Right forelimb (tissue), 1 donor: Measurements from ENCODE around the gene STEAP4.
"Not testable (repeated sequence)": the region's sequence is repeated elsewhere in the genome, so short reads cannot be mapped to it uniquely, and the experiment has no call there.

Source experiments
- DNase-seq: peaks from one replicate; pipeline ENCODE4 v3.0.0-alpha.2; 2018

The STEAP4 gene

DNA sequence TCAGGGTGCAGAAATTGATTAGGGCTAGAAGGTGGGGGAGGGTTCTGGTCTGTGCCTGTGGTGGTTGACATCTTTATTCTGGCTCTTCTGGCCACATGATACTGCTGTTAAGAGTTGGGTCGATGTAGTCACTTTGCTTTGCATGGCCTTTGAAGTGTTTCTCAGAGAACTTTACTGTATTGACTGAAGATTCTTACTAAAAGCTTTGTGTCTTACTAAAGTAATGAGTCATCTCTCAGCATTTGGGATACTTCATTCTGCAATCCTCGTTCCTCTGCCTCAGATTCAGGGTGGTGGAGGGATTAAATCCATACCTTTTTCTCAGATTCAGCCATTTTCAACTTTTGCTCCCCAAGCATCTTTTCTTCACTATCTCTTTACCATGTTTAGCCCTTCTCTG lies 38.6 kb downstream of the STEAP4 start:
- no peak for DNase-seq

DNA sequence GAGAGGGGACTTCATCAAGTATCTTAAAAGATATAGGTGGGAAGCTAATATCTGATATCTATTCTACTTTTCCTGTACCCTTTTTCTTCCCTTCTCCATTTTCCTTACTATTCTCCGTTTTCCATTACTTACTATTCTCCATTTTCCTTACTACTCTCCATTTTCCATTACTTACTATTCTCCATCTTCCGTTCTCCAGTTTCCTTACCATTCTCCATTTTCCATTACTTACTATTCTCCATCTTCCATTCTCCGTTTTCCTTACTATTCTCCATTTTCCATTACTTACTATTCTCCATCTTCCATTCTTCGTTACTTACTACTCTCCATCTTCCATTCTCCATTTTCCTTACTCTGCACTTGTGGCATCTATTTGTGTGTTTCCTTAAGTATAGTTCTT lies 39.3 kb downstream of the STEAP4 start:
- no peak for DNase-seq

- DNase-seq = not testable (repeated sequence)
Measured at GRCh38 chr7:88264987-88265386, 41.7 kb downstream of the STEAP4 start.

DNA sequence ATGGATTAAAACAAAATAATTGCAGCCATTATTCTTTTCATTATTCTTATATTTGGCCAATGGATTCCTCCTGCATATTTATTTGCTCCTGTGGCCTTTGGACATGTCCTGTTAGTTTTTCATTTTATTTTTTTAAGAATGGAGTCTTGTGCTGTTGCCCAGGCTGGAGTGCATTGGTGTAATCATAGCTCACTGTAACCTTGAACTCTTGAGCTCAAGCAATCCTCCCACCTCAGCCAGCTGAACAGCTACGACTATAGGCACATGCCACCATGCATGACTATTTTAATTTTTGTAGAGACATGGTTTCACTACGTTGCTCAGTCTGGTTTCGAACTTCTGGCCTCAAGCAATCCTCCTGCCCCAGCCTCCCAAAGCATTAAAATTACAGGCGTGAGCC lies 44.1 kb downstream of the STEAP4 start:
- no peak for DNase-seq

DNA sequence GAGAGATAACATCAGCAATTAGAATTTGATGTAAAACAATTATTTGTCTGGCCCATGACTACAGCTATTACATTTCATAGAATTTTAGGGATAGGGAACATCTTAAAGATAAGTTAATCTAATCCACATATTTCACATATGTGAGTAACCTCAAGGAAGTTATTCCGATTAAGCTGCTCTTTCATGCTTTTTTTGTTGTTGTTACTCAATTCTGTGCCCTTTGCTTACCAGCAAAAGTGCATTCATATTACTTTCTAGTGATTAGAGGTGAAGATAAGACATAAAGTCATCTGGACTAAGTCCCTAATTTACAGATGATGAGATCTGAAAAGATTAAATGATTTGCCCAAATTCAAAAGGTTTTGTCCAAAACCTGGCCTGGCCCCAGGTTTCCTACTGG lies 46.0 kb downstream of the STEAP4 start:
- DNase-seq = no peak

DNA sequence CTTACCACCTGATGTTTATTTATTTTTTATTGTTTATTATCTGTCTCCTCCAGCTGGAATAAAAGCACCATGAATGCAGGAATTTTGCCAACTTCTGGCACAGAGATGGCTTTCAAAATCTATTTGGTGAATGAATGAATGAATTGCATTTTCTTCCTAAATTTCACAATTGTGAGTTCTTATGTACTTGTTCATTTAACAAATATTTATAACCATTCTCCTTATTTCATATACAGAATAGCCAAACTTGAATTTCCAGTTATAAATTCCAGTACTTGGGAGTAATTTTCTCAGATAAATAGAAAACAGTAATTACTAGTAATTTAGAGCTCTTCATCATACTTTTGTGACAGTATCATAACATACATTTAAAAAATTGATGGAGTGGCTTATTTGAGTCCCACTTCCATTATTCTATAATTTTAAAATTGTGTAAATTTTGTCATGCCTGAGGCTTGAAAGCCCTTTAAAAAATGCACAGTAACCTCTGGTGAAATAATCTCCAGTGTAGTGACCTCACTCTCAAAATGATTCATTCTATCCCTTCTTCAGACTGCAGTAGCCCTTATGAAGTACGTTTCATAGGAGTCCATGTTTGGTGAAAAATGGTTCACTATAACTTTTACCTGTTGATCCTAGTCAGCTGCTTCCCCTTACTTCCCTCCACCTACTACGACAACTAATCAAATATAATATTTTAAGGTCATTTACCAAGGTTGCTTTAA lies 46.9 kb downstream of the STEAP4 start:
- DNase-seq = no peak

- not testable (repeated sequence) for DNase-seq
Measured at GRCh38 chr7:88258296-88258695, 48.4 kb downstream of the STEAP4 start.

- DNase-seq = no peak
Measured at GRCh38 chr7:88256906-88257305, 49.8 kb downstream of the STEAP4 start.

- no peak for DNase-seq
Measured at GRCh38 chr7:88254721-88255424, 51.8 kb downstream of the STEAP4 start.

DNA sequence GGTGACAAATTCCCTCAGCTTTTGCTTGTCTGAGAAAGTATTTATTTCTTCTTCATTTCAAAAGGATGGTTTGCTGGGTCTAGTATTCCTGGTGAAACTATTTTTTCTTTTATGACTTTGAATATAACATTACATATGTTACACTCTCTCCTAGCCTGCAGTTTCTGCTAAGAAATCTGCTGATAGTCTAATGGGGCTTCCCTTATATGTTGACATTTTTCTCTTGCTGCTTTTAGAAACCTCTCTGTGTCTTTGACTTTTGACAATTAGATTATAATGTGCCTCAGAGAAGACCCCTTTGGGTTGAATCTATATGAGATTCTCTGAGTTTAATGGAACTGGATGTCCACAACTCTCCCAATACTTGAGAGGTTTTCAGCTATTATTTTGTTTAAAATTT lies 53.1 kb downstream of the STEAP4 start:
- no peak for DNase-seq

DNA sequence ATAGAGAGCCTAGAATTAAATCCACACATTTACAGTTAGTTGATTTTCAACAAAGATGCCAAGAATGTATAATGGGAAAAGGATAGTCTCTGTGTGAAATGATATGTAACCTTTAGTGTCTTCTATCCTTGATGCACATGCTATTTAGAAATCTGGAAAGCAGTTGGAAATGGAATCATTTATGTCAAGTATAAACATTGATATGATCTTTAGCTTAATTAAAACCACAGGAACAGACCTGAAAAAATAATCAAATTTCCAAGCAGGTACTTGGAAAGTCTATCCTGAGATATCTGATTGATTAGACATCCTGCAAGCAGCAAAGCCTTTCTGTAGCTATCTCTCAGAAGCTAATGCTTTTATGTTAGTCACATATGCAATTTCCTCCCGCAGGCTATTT lies 62.4 kb downstream of the STEAP4 start:
- no peak for DNase-seq

- peak; percentile 50 for DNase-seq
Measured at GRCh38 chr7:88243345-88243909, 63.3 kb downstream of the STEAP4 start.

DNA sequence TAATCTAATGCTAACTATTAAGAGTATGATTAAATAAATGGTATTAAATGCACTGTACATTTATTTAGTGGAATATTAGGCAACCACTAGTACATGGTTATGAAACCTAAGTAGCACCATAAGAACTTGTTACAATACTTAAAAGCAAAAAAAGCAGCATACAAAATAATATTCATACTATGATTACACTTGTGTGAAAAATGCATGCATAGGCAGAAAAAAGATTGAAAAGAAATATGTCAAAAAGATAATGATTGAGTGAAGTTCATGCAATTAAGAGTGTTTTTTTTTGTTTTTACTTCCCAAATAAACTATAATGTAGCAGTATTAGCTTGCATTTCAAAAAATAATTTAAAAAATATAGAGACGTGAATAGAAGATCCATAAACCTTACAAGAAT lies 66.8 kb downstream of the STEAP4 start:
- no peak for DNase-seq

DNA sequence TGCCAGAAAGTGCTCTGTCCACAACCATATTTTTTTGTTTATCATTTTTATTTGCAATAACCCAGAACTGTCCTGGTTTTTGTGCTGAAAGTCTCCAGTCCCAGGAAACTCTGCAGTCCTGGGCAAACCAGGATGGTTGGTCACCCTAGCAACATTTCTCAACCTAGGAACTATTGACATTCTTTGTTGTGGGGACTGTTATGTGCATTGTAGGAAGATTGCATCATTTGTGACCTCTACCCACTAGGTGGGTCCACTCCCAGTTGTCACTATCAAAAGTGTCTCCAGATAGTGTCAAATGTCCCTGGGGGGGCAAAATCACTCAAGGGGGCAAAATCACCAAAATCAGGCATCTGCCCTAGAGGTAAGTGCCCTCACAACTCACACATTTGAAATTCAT lies 72.9 kb downstream of the STEAP4 start:
- DNase-seq = no peak

GRCh38 chr7:88230646-88231045 lies 76.0 kb downstream of the STEAP4 start:
- no peak for DNase-seq

DNA sequence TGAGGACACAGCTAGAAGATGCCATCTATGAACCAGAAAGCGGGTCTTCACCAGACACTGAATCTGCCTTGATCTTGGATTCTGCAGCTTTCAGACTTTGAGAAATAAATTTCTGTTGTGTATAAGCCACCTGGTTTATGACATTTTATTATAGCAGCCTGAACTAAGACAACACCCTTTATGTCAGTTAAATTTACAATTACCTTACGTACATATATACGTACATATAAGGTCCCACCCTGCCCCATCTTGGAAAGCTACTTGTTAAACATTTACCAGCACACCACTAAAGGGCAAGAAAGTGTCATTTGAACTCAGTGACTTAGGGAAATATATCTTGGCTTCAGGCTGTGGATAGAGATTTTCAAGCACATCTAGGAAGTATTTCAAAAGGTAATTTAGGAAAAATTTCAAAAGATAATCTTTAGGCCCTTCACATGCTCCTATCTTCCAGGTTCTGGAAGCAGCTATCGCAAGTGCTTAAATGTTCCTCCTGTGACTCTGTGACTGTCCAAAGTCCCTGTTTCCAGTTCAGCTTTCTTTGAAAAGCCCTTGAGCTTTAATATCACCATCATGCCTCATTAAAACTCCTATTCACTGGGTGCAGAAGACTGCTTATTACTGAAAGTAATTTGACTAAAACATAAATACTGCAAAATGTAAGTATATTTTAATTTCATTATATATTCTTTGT lies 77.2 kb downstream of the STEAP4 start:
- DNase-seq = no peak

GRCh38 chr7:88226886-88227516 lies 79.7 kb downstream of the STEAP4 start:
- no peak for DNase-seq

- DNase-seq = no peak
Measured at GRCh38 chr7:88226201-88226600, 80.5 kb downstream of the STEAP4 start.

DNA sequence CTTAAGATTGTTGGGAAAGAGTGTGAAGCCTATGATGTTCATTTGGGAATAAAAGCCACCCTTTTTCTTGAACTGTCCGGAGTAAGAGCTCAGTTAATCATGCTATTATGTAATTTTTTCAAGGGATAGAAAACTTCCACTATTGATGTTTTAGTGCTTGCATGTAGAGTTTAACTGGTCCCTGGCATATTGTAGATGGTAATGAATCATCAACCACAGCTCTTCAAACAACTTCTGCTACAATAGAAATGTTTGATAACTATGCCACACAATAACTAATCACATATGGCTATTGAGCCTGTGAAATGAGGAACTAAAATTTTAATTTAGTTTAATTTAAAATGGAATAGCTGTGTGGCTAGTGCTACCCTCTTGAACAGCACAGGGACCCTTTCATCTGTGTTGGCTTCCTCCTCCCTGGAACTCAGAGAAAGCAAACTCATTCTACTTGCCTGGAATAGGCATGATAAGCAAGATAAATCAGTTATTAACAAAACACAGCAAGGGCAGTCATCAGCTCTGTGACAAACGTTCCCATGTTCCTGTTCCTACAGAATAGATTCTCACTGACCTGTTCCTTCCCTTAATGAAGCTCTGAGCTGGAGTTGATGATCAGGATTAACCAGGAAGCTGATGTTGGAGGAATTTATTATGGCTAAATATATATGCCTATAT lies 82.0 kb downstream of the STEAP4 start:
- no peak for DNase-seq

DNA sequence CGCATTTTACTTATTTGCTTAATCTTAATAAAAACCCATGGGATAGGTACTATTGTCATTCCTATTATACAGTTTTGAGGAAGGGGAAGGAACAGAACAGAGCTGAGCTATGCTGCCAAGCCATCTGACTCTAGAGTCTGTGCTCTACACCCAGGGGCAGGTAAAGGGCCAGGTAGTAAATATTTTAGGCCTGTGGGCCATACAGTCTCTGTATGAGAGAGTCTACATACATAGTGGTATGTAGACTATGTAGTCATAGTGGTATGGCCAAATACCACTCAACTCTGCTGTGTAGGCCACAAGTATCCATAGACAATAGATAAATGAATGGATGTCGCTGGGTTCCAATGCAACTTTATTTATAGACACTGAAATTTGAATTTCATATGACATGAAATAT lies 83.4 kb downstream of the STEAP4 start:
- no peak for DNase-seq
